ENCODE data around the gene ITGA1.

- TF ChIP-seq CTCF (IDR thresholded peaks at IDR 0.05): no peak
- TF ChIP-seq POLR2A (IDR thresholded peaks at IDR 0.05; ENCODE audit: low read depth): no peak
These were observed 90.9 kb downstream of the ITGA1 start for GRCh38 chr5:52878656-52879055.
